Aorta (tissue), 4 donors: ENCODE data around the gene SLC6A11. TPM values are rescaled to one million over a fixed set of nuclear protein-coding genes. Genes with fewer than 3 reads are reported as not detected.

Experiments
- polyA plus RNA-seq, 2 donors: library from polyadenylated mRNA; stranded (reverse); fragments of 200-250 nt; gene quantifications; one replicate each; pipeline ENCODE4 v1.2.3, GENCODE V29; 2013
- total RNA-seq, 2 donors: library from RNA; stranded (reverse); fragmentation: NEBNext Ultra II Directional; extraction: Animal tissue kit (Norgen Biotek cat#: 25700); gene quantifications; one replicate each; pipeline ENCODE4 v1.2.1, GENCODE V29; 2021
- donor health status: healthy with polysubstance abuse.
- donor health status: Bipolar disorder and iron deficiency.
- donor health status: DM: no; HTN: no; CAD: no.
- donor health status: DM: yes; HTN: yes; CAD: no.

Gene SLC6A11
- total and polyA plus RNA-seq, 4 donors = not detected

Other genes with a start within 250 kb of the SLC6A11 start
- 1 to 10 TPM; 1.4 to 2.3 TPM for gene SLC6A1, start 176.5 kb downstream of the SLC6A11 start, total RNA-seq
- 1 to 10 TPM in 1 of 2 donors, under 1 TPM in 1; 0.50 to 4.9 TPM for gene SLC6A1, start 176.5 kb downstream of the SLC6A11 start, polyA plus RNA-seq